NCI-H82 treated with DMSO at 0.1 percent for 48 hours (cell line): ENCODE data around the gene MX1.

Source experiments
- DNase-seq: peaks from one replicate; lab custom pipeline; 2025; ENCODE audit not compliant: unreplicated experiment; lab: John Stamatoyannopoulos, UW

MX1 gene

GRCh38 chr21:41425954-41426675 lies at the start of gene MX1:
Gene MX1 (plus strand): TSS chr21:41426239. CDS start chr21:41432071, 5,832 bp downstream.
- no peak for DNase-seq

- DNase-seq: no peak
Observed at GRCh38 chr21:41377715-41378114, 48.3 kb upstream of the MX1 start.

GRCh38 chr21:41378849-41379248 lies 47.2 kb upstream of the MX1 start:
- DNase-seq: no peak

DNA sequence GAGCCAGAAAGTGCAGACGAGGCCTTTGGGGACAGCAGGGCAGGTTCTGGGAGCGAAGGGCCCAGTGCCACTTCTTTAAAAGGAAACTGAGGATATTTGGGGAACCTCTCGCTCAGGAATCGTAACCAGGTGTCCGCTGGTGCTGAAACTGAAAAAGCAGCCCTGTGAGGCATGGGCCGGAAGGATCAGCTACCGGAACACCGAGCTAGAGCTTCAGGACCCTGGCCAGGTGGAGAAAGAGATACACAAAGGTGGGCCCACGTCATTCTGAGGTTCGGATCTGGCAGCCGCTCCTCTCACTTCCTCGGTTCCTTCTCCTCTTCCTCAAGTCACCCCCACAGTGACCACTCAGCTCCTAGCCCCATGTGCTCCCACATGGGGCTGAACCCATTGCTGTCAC lies 46.1 kb upstream of the MX1 start:
- DNase-seq: no peak

- DNase-seq: no peak
Observed at GRCh38 chr21:41381731-41382130, 44.3 kb upstream of the MX1 start.

DNA sequence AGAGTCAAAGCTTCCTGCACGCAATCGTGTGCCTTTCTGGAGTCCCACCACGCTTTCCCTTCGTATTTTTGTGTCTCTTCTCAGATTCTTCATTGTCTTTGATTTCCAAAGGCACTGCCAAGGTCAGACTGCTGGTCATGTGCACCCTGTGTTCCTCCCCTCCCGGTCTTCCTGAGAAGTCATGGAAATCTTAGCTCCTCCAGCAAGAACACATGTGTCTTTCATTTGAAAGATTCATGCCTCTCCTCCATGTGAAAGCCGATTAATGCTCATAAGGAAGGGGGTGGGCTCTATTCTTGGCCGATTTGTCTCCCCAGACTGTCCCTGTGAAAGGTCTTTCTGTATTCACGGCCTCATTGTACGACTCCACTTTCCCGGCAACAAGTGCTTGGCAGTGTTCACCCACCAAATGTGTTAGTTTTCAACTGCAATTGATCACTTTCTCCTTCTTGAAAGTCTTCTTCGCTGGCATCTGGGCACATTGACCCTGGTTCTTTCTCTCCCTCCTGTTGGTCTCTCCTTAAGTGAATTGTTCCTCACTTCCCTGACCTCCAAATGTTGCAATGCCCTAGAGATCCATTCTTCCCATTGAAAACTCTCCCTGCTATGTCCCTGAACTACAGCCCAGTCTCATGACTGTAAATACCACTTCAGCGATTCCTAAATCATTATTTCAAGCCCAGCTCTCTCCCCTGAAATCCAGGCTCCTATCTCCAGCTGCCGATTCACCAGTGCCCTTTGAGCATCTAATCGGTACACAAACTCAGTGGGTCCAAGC lies 38.8 kb upstream of the MX1 start:
- DNase-seq: no peak

DNA sequence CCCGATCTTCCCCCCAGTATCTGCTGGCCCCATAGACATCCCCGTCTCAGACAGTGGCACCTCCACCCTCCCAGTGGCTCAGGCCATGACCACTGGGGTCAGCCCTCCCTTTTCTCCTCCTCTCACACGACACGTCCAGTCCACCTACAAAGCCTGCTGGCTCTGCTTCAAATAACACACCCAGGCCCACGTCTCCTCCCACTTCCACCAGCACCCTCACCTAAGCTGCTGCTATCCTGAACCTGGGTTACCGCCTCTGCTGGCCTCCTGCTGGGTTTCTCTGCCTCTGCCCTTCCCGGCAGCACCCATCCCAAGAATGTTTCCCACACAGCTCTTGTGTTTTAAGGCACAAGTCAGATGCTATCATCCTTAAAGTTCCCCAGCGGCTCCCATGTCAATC lies 38.2 kb upstream of the MX1 start:
- no peak for DNase-seq

DNA sequence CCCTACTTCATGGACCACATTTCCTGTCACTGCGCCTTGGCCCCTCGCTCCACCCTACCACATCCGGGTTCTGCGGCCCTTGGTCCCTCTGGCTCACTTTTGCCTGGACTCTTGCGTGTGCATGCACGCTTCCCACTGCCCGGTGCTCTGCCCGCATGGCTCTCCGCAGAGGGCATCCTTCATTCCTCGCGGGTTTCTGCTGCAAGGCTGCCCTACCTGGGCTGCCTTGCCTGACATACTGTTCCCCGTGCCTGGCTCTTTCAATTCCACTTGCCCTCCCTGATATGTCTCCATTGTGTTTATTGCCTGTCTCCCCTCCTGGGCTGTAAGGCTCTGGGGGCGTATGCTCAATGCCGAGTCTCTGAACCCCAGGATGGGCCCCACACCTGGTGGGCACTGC lies 37.8 kb upstream of the MX1 start:
- no peak for DNase-seq

GRCh38 chr21:41390043-41390639 lies 35.9 kb upstream of the MX1 start:
- DNase-seq: no peak

GRCh38 chr21:41393876-41394465 lies 32.1 kb upstream of the MX1 start:
- no peak for DNase-seq

- no peak for DNase-seq
Observed at GRCh38 chr21:41396558-41397075, 29.4 kb upstream of the MX1 start.

DNA sequence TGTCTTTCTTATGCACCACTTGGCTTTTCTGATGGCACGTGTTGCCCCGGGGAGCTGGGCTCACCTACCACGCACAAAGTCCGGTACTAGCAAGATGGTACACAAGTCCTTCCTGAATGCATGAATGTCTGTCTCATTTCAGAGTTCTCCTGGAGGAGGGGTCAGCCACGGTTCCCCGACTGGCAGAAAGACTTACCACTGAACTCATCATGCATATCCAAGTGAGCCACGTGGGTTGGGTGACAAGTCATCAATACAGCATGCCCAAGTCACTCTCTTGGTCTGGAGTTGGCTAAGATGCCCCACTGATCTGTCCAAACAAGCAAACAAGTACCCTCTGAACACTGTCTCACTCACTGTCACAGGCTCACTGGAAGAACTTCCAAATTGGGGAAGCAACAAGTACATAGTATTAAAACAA lies 28.6 kb upstream of the MX1 start:
- DNase-seq: no peak

DNA sequence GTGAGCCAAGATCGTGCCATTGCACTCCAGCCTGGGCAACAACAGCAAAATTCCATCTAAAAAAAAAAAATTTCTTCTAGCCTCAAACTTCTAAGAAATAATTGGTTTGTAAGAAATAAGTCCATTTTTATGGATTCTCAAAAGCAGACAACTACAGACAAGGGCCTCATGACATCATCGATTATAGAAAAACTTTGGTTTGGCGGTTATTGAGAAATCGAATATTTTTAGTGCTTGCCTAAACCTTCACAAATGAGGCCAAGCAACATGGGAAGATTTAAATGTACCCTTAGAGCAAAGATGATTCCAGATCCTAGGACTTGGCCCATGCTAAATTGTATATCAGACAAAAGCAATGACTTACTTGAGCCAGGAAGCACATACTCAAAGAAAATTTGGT lies 27.8 kb upstream of the MX1 start:
- DNase-seq: no peak

GRCh38 chr21:41398831-41399230 lies 27.2 kb upstream of the MX1 start:
- DNase-seq: no peak

GRCh38 chr21:41399246-41399800 lies 26.7 kb upstream of the MX1 start:
- DNase-seq: no peak

- no peak for DNase-seq
Observed at GRCh38 chr21:41402231-41402630, 23.8 kb upstream of the MX1 start.

- DNase-seq: no peak
Observed at GRCh38 chr21:41402796-41403195, 23.2 kb upstream of the MX1 start.

DNA sequence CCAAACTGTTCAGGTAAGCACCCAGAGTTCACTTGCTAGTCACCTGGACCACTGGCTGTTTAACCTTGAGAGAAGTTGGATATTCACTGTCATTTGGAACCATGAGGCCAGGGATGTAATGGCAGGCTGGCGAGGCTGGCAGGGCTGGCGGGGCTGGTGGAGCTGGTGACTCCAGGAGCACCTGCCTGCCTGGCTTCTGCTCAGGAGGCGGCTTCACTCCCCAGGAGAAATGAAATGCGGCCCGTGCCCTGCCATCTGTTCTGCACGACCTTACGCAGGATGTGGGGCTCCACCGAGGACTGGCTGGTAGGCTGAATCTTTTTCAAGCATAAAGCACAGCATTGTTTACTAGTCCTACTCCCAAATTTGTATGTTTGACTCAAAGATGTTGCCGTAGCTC lies 22.7 kb upstream of the MX1 start:
- DNase-seq: no peak

- DNase-seq: no peak
Observed at GRCh38 chr21:41403966-41404365, 22.1 kb upstream of the MX1 start.

DNA sequence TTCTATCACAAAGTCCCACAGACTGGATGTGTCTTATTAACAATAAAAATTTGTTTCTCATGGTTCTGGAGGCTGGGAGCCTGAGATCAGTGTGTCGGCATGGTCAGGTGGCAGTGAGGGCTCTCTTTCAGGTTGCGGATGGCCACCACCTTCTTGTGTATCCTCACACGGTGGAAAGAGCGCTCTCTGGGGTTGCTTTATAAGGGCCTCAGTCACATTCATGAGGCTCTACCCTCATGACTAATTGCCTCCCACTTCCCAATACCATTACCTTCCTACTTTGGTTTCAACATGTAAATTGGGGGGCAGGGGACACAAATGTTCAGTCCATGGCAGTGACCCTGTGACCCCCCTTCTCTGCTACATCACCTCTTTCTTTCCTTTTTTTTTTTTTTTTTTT lies 20.7 kb upstream of the MX1 start:
- no peak for DNase-seq

GRCh38 chr21:41406340-41406739 lies 19.7 kb upstream of the MX1 start:
- no peak for DNase-seq
